ENCODE results near the gene UGT1A7.

Gene UGT1A7

DNA sequence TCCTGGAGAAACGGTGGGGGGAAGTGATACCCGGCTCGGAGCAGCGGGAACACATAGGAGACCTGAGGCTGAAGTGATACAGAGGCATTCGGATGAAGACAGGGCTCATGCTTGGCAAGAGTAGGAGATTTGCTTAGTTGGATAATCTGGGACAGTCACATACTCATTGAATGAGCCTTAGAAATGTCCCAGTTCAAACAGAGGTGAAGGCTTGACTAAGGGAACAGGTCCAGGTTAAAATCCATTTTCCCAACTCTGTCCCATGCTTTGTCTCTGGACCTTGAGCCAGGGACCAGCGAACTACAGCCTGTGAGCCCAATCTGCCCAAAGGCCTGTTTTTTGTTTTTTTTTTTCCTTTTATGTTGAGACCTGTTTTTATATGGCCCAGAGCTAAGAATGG, 12.3 kb downstream of the UGT1A7 start:
- H3K4me2 ChIP-seq (ENCODE audit: low read length), result no peak overlapping the region
- H3K4me3 ChIP-seq (ENCODE audit: low read length), result no peak overlapping the region

DNA sequence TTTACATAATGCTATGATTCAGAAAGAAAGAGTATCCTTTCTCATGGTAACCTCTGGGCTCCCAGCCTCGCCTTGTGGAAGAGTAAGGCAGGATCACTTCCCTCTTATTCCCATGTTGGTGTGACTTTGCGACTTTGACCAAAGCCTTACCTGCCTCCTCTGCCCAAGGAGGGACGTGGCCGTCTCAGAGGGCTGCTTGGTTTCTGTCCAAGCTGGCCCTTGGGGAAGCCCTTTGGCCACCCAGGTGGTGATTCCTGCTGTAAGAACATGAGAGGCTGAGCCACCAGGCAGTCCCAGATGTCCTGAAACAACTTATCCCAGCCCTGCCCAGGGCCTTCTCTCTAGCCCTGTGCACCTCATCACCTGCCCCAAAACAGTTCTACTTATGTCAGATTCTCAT, 17.0 kb downstream of the UGT1A7 start:
- no peaks in the 10 kb centered on the region for H3K9me3 ChIP-seq (ENCODE audit: control insufficient read depth, insufficient read depth, low read length)
- H3K27me3 ChIP-seq (ENCODE audit: control insufficient read depth, low read length), result no peaks in the 10 kb centered on the region
- no peak overlapping the region for H3K4me2 ChIP-seq (ENCODE audit: low read length)
- H3K27ac ChIP-seq (ENCODE audit: low read depth, low read length), result no peak overlapping the region
- no peaks in the 10 kb centered on the region for H3F3A ChIP-seq (ENCODE audit: control insufficient read depth, insufficient read depth)
- H3K9me2 ChIP-seq (replicated peaks; ENCODE audit: control insufficient read depth, low read length), result no peaks in the 10 kb centered on the region
- no peaks in the 10 kb centered on the region for H3K36me3 ChIP-seq (ENCODE audit: control insufficient read depth, low read length)
- H3K4me3 ChIP-seq (ENCODE audit: low read length), result no peak overlapping the region
- TF ChIP-seq, protein P1, sequence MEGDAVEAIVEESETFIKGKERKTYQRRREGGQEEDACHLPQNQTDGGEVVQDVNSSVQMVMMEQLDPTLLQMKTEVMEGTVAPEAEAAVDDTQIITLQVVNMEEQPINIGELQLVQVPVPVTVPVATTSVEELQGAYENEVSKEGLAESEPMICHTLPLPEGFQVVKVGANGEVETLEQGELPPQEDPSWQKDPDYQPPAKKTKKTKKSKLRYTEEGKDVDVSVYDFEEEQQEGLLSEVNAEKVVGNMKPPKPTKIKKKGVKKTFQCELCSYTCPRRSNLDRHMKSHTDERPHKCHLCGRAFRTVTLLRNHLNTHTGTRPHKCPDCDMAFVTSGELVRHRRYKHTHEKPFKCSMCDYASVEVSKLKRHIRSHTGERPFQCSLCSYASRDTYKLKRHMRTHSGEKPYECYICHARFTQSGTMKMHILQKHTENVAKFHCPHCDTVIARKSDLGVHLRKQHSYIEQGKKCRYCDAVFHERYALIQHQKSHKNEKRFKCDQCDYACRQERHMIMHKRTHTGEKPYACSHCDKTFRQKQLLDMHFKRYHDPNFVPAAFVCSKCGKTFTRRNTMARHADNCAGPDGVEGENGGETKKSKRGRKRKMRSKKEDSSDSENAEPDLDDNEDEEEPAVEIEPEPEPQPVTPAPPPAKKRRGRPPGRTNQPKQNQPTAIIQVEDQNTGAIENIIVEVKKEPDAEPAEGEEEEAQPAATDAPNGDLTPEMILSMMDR (IDR thresholded peaks at IDR 0.05; ENCODE audit: low read depth, low read length, poor library complexity, severe bottlenecking), result no peak
- TF ChIP-seq EZH2phosphoT487 (IDR thresholded peaks at IDR 0.05; ENCODE audit: borderline replicate concordance, low read length), result no peak
- no peaks in the 10 kb centered on the region for H3K4me1 ChIP-seq (ENCODE audit: control insufficient read depth, low read length)
- H3K79me2 ChIP-seq (ENCODE audit: control insufficient read depth, low read length), result no peaks in the 10 kb centered on the region
- no peaks in the 10 kb centered on the region for H4K20me1 ChIP-seq (ENCODE audit: control insufficient read depth, insufficient read depth, low read depth, low read length)

More for the DNA sequence above, 12.3 kb downstream of the UGT1A7 start:
- Histone ChIP-seq H3K9me2 (replicated peaks; ENCODE audit: control insufficient read depth, low read length) (no peaks in the 10 kb centered on the region), H3K27me3 (ENCODE audit: control insufficient read depth, low read length) (peaks cover 3% of the 10 kb centered on the region), H3K9me3 (ENCODE audit: control insufficient read depth, insufficient read depth, low read length) (no peaks in the 10 kb centered on the region), H3F3A (ENCODE audit: control insufficient read depth, insufficient read depth) (no peaks in the 10 kb centered on the region), H4K20me1 (ENCODE audit: control insufficient read depth, insufficient read depth, low read depth, low read length) (no peaks in the 10 kb centered on the region), H3K79me2 (ENCODE audit: control insufficient read depth, low read length) (no peaks in the 10 kb centered on the region), H3K27ac (ENCODE audit: low read depth, low read length) (no peak overlapping the region), H3K4me1 (ENCODE audit: control insufficient read depth, low read length) (no peaks in the 10 kb centered on the region), H3K36me3 (ENCODE audit: control insufficient read depth, low read length) (no peaks in the 10 kb centered on the region)
- TF ChIP-seq EZH2phosphoT487 (IDR thresholded peaks at IDR 0.05; ENCODE audit: borderline replicate concordance, low read length), result no peak
- TF ChIP-seq, protein P1 (IDR thresholded peaks at IDR 0.05; ENCODE audit: low read depth, low read length, poor library complexity, severe bottlenecking), result no peak

DNA sequence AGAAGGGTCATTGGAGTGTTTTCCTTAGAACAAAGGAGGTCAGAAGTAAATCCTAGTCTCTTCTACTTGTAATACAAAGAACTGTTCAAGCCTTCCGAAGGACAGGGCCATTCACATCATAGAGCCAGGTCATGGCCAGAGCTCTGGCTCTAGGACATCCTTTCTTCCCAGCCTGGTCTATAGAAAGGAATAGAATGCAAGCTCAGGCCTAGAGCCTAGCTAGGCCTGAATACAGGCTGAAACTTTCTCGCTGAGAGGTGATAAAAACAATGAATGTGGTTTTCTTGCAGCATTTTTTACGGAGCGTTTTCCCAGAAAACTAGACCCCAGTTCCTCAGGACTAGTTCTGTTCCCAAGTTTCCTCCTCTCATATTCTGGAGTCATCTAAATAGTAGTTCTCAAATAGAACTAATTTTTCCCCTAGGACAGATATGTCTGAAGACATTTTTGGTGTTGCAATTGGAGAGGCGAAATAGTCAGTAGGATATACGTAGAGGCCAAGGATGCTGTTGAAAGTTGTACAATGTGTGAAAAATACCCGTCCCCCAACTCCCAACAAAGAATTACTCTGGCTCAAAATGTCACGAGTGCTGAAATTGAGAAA, 17.8 kb downstream of the UGT1A7 start:
- H4K20me1 ChIP-seq (ENCODE audit: control insufficient read depth, insufficient read depth, low read depth, low read length), result no peaks in the 10 kb centered on the region
- H3K36me3 ChIP-seq (ENCODE audit: control insufficient read depth, low read length), result no peaks in the 10 kb centered on the region
- H3F3A ChIP-seq (ENCODE audit: control insufficient read depth, insufficient read depth), result no peaks in the 10 kb centered on the region
- TF ChIP-seq EZH2phosphoT487 (IDR thresholded peaks at IDR 0.05; ENCODE audit: borderline replicate concordance, low read length), result no peak
- TF ChIP-seq, protein P1 (IDR thresholded peaks at IDR 0.05; ENCODE audit: low read depth, low read length, poor library complexity, severe bottlenecking), result no peak
- H3K27me3 ChIP-seq (ENCODE audit: control insufficient read depth, low read length), result no peaks in the 10 kb centered on the region
- H3K9me2 ChIP-seq (replicated peaks; ENCODE audit: control insufficient read depth, low read length), result no peaks in the 10 kb centered on the region
- H3K4me2 ChIP-seq (ENCODE audit: low read length), result no peak overlapping the region
- no peaks in the 10 kb centered on the region for H3K79me2 ChIP-seq (ENCODE audit: control insufficient read depth, low read length)
- H3K4me1 ChIP-seq (ENCODE audit: control insufficient read depth, low read length), result no peaks in the 10 kb centered on the region
- no peaks in the 10 kb centered on the region for H3K9me3 ChIP-seq (ENCODE audit: control insufficient read depth, insufficient read depth, low read length)
- H3K27ac ChIP-seq (ENCODE audit: low read depth, low read length), result no peak overlapping the region
- H3K4me3 ChIP-seq (ENCODE audit: low read length), result no peak overlapping the region

Data from DOHH2 (cell line).